ENCODE results near the gene RIC8B. TPM values are rescaled to one million over a fixed set of nuclear protein-coding genes. Genes with fewer than 3 reads are reported as not detected.
A peak's percentile ranks its signal among the peaks of the same experiment; 100 is the strongest.
"Not testable (repeated sequence)": the region's sequence is repeated elsewhere in the genome, so short reads cannot be mapped to it uniquely, and the experiment has no call there.

The RIC8B gene
- total RNA-seq, 2 experiments from 2014 or later = 8.7 to 9.1 TPM

DNA sequence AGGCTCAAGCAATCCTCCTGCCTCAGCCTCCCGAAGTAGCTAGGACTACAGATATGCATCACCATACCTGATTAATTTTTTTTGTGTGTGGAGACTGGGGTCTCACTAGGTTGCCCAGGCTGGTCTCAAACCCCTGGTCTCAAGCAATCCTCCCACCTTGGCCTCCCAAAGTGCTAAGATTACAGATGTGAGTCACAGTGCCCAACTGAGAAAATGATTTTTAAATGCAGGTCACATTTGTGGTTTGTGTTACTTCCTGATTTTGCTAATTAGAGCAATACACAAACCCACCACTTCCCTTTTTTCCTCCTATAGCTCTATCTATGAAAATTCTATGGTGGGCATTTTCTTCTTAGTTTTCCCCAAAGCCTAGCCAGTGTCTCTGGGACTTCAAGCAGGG, 135.7 kb downstream of the RIC8B start:
- peaks cover 24% of the 10 kb centered on the region for H3K4me1 Mint-ChIP-seq
- H3K36me3 Mint-ChIP-seq = no peaks in the 10 kb centered on the region
- no peak for DNase-seq
- H3K4me3 Mint-ChIP-seq = no peak overlapping the region
- H3K27ac Mint-ChIP-seq = peak overlapping the region; percentile 14
- H3K27me3 Mint-ChIP-seq = peaks cover 28% of the 10 kb centered on the region
- no peaks in the 10 kb centered on the region for H3K9me3 Mint-ChIP-seq

DNA sequence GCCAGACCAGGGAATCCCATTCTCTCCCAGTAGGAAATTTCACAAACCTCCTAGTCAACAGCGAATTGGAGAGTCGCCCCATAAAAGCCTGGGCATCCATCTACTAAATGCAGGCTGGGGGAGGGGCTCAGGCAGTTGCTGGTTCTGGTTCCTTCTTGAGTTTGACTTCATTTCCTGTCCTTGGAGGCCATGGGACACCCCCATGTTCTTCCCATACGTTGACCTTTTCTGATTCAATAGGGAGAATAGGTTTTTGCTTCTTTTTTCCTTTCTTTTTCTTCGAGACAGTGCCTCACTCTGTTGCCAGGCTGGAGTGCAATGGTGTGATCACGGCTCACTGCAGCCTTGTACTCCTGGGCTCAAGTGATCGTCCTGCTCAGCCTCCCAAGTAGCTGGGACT, 137.1 kb downstream of the RIC8B start:
- H3K36me3 Mint-ChIP-seq = no peaks in the 10 kb centered on the region
- no peak overlapping the region for H3K4me3 Mint-ChIP-seq
- no peaks in the 10 kb centered on the region for H3K9me3 Mint-ChIP-seq
- peaks cover 31% of the 10 kb centered on the region for H3K4me1 Mint-ChIP-seq
- no peak overlapping the region for H3K27ac Mint-ChIP-seq
- H3K27me3 Mint-ChIP-seq = peaks cover 18% of the 10 kb centered on the region
- DNase-seq = no peak

DNA sequence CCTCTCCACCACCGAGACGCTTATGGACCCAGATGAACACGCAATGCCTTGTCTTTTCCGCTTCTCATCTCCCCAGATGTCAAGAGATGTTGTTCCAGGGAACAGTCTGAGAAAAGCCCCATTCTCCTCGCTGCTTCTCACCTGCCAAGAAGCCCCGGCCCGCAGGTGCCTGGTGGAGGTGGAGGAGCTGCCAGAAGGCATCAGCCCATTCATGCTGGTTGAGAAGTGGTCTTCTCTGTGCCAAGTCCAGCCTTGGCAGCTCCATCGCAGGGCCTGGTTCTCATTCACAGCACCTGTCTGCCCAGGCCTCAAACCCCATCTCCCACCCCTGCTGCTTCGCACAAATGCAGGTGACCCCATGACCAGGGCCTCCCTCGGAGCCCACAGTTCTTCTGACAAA, 139.0 kb downstream of the RIC8B start:
- H3K36me3 Mint-ChIP-seq = no peaks in the 10 kb centered on the region
- H3K27me3 Mint-ChIP-seq = peaks cover 9% of the 10 kb centered on the region
- DNase-seq = no peak
- no peak overlapping the region for H3K27ac Mint-ChIP-seq
- H3K4me3 Mint-ChIP-seq = no peak overlapping the region
- H3K9me3 Mint-ChIP-seq = no peaks in the 10 kb centered on the region
- peaks cover 31% of the 10 kb centered on the region for H3K4me1 Mint-ChIP-seq

DNA sequence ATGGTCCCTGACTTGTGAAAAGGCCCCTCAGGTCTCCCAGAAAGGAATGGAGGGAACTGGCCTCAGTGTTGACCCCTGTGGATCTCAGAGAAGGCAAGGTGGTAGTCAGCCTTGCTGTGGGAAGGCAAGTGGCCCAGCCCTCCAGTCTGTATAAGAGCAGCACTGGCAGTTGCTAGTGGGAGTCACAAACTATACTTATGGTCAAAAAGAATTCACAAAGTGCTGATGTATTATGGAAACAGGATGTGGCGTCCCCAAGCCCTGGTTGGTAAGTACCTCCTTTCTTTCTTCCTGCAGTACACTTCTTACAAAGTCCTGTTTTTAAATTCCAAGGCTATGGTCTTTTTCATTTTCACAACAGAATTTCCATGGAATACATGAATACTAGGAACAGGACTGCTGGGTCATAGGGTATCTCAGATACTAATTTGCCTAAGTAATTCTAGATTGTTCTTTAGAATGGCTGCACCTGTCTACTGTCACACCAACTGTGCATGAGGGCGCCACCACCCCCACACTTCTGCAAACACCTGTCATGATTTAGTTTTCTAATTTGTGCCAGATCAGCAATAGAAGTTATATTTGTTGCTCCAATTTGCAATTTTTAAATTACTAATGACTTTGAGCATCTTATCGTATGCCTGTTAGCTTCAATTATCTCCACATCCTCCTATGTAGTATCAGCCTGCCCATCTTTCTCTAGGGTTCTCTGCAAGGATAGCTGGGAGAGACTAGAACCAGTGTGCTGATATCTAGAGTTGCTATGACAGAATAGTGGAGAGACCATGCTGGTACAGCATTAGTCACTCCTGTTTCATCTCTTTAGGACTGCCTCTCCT, 140.5 kb downstream of the RIC8B start:
- peaks cover 5% of the 10 kb centered on the region for H3K27me3 Mint-ChIP-seq
- peak; percentile 32 for DNase-seq
- no peak overlapping the region for H3K4me3 Mint-ChIP-seq
- peaks cover 31% of the 10 kb centered on the region for H3K4me1 Mint-ChIP-seq
- no peaks in the 10 kb centered on the region for H3K36me3 Mint-ChIP-seq
- H3K9me3 Mint-ChIP-seq = no peaks in the 10 kb centered on the region
- H3K27ac Mint-ChIP-seq = peak overlapping the region; percentile 77

DNA sequence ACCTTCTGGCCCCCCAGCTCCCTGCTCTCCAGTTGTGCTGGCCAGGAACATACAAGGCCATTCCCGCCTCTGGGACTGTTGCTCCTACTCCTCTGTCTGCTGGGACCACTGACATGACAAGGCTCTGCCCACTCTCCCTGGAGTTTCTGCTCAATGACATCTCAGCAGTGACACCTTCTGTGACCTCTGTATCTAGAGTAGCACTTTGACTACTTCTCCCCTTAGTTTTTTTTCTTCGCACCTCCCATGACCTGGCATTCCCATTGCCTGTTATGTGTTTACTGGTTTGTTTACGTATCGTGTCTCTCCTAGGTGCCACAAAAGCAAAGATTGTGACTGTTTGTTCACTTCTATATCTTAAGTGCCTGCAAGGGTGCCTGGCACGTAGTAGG, 141.1 kb downstream of the RIC8B start:
- no peak overlapping the region for H3K27ac Mint-ChIP-seq

DNA sequence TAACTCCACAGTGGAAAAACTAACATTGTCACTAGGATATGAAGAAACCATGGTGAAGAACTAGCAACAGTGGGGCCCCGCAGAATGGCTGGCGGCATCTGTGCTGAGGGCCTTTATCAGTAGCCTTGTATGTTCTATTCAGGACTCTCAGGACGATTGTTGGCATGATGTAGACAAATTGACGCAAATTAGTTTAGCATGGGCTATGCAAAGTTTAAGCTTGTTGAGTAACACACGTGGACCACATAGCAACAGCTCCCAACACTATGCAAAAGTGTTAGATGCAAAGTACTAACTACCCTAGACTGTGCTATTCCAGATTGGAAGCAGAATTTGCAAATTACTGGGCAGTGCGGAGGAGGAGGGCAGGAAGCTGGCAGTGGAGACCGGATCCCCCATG, 143.0 kb downstream of the RIC8B start:
- no peak overlapping the region for H3K4me3 Mint-ChIP-seq
- no peaks in the 10 kb centered on the region for H3K9me3 Mint-ChIP-seq
- H3K27me3 Mint-ChIP-seq = peaks cover 10% of the 10 kb centered on the region
- H3K27ac Mint-ChIP-seq = no peak overlapping the region
- peaks cover 16% of the 10 kb centered on the region for H3K4me1 Mint-ChIP-seq
- H3K36me3 Mint-ChIP-seq = no peaks in the 10 kb centered on the region
- no peak for DNase-seq

More for the DNA sequence above, 141.1 kb downstream of the RIC8B start:
- Mint-ChIP-seq H3K27me3 (peaks cover 5% of the 10 kb centered on the region), H3K4me3 (no peak overlapping the region), H3K9me3 (no peaks in the 10 kb centered on the region), H3K4me1 (peaks cover 25% of the 10 kb centered on the region), H3K36me3 (no peaks in the 10 kb centered on the region)
- DNase-seq = no peak

DNA sequence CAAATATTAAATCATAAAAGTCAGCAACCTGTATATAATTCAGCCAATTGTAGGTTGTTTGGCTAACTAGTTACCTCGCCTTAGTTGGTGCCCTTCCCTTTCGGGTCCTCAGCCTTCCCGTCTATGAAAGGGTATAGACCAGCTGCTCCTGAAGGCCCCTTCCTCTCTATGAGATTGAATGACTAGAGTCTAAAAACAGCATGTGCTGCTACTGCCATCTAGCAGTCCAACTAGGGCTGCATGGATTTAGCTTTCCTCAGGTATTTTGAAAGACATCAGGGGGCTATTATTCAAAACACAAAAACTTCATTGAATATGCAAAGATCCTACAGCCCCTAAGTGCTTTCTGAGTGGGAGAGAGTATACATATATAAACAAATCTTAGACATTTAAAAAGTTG, 144.3 kb downstream of the RIC8B start:
- peaks cover 2% of the 10 kb centered on the region for H3K9me3 Mint-ChIP-seq
- H3K27me3 Mint-ChIP-seq = peaks cover 16% of the 10 kb centered on the region
- no peak for DNase-seq
- H3K36me3 Mint-ChIP-seq = no peaks in the 10 kb centered on the region
- H3K27ac Mint-ChIP-seq = no peak overlapping the region
- no peak overlapping the region for H3K4me3 Mint-ChIP-seq
- peaks cover 16% of the 10 kb centered on the region for H3K4me1 Mint-ChIP-seq

DNA sequence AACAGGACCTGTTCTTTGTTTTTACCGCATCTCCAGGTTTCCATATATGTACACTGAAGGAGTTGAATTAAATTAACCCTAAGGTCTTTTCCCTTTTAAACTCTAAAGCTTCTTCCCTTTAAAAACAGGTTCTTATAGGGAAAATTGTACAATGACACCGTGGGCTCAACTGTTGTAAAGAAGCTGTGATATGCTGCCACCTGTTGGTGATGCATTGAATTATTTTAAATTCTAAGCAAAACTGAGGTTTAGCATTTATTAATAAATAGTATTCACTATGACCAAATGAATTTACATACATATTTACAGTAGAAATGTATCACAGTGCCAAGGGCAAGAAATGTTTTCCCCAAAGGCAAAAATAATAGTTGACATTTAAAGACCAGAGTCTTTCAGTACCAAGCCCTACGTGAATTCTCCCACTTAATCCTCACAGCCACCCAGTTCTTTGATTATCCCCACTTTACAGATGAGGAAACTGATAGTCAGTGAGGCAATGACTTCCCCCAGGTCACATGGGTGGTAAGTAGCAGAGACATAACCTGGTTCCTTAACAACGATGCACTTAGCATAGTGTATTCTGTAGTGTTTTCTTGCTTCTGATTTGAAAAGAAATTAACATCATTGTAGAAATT, 145.5 kb downstream of the RIC8B start:
- Mint-ChIP-seq H3K36me3 (no peaks in the 10 kb centered on the region), H3K27me3 (peaks cover 16% of the 10 kb centered on the region), H3K4me3 (no peak overlapping the region), H3K4me1 (peaks cover 8% of the 10 kb centered on the region), H3K9me3 (peaks cover 7% of the 10 kb centered on the region), H3K27ac (no peak overlapping the region)
- no peak for DNase-seq

DNA sequence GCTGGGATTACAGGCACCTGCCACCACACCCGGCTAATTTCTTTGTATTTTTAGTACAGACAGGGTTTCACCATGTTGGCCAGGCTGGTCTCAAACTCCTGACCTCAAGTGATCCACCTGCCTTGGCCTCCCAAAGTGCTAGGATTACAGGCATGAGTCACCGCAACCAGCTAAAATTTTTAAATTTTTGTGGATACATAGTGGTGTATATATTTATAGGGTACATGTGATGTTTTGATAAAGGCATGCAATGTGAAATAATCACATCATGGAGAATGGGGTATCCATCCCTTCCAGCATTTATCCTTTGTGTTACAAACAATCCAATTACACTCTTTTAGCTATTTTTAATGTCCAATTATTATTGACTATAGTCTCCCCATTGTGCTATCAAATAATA, 147.5 kb downstream of the RIC8B start:
- H3K4me3 Mint-ChIP-seq, DNase-seq, H3K4me1 Mint-ChIP-seq, H3K27ac Mint-ChIP-seq, H3K9me3 Mint-ChIP-seq, H3K36me3 Mint-ChIP-seq: not testable (repeated sequence)
- peaks cover 16% of the 10 kb centered on the region for H3K27me3 Mint-ChIP-seq

DNA sequence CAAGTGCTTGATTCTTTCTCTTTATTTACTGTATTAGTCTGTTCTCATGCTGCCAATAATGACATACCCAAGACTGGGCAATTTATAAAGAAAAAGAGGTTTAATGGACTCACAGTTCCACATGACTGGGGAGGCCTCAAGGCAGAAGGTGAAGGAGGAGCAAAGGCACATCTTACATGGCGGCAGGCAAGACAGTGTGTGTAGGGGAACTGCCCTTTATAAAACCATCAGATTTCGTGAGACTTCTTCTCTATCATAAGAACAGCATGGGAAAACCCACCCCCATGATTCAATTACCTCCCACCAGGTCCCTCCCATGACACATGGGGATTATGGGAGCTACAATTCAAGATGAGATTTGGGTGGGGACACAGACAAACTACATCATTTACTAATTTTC, 149.1 kb downstream of the RIC8B start:
- H3K27me3 Mint-ChIP-seq = peaks cover 20% of the 10 kb centered on the region
- H3K36me3 Mint-ChIP-seq, H3K9me3 Mint-ChIP-seq, DNase-seq, H3K27ac Mint-ChIP-seq, H3K4me1 Mint-ChIP-seq, H3K4me3 Mint-ChIP-seq: not testable (repeated sequence)

DNA sequence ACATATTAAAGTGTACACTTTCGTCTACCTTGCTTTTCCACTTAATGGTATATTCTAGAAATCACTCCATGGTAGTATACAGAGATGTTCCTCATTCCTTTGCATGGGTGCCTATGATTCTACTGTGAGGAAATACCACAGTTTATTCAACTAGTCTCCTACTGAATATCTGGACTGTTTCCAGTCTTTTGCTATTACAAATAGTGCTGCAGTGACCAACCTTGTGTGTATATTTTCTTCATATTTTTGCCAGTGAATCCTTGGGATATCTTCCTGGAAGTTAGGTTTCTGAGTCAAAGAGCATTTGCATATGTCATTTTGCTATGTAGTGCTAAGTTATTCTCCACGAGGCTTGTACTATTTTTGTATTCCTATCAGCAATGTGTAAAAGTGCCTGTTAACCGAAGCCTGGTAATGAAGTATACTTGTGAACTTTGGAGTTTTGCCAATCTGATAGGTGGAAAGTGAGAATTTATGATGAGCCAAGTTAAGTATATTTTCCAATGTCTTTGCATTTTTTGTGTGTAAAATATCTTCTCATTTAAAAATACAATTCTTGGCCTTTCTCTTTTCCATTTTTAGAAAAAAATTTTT, 149.9 kb downstream of the RIC8B start:
- H3K4me1 Mint-ChIP-seq = no peaks in the 10 kb centered on the region
- peaks cover 20% of the 10 kb centered on the region for H3K27me3 Mint-ChIP-seq
- DNase-seq = no peak
- peaks cover 7% of the 10 kb centered on the region for H3K9me3 Mint-ChIP-seq
- H3K36me3 Mint-ChIP-seq = no peaks in the 10 kb centered on the region
- H3K27ac Mint-ChIP-seq = no peak overlapping the region
- H3K4me3 Mint-ChIP-seq = no peak overlapping the region

DNA sequence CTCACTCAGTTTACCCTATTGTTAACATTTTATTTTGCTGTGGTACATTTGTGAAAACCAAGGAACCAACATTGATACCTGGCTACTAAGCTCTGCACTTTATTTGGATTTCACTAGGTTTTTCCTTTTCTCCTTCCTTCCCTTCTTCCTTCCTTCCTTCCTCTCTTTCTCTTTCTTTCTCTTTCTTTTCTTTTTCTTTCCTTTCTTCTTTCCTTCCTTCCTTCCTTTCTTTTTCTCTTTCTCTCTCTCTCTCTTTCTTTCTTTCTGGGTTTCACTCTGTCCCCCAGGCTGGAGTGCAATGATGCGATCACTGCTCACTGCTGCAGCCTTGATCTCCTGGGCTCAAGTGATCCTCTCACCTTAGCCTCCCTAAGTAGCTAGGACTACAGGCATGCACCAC, 152.2 kb downstream of the RIC8B start:
- Mint-ChIP-seq H3K9me3 (peaks cover 7% of the 10 kb centered on the region), H3K4me1 (no peaks in the 10 kb centered on the region), H3K36me3 (no peaks in the 10 kb centered on the region), H3K27ac (no peak overlapping the region), H3K4me3 (no peak overlapping the region), H3K27me3 (peaks cover 25% of the 10 kb centered on the region)
- no peak for DNase-seq

DNA sequence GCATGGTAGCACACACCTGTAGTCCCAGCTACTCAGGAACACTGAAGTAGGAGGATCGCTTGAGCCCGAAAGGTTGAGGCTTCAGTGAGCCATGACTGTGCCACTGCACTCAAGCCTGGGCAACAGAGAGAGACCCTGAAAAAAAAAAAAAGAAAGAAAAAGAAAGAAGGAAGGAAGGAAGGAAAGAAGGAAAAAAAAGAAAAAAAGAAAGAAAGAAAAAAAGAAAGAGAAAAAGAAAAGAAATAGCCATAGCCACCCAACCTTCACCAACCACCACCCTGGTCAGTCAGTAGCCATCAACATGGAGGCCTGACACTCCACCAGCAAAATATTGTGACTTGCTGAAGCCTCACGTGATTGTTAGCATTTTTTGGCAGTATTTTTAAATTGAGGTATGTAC, 159.8 kb downstream of the RIC8B start:
- Mint-ChIP-seq H3K27me3 (peaks cover 17% of the 10 kb centered on the region), H3K27ac (no peak overlapping the region)

More for the DNA sequence above, 159.8 kb downstream of the RIC8B start:
- H3K4me3 Mint-ChIP-seq = no peak overlapping the region
- H3K36me3 Mint-ChIP-seq = no peaks in the 10 kb centered on the region
- H3K9me3 Mint-ChIP-seq = no peaks in the 10 kb centered on the region
- H3K4me1 Mint-ChIP-seq = peaks cover 2% of the 10 kb centered on the region
- no peak for DNase-seq
